Measurements from ENCODE around the gene KMT2E.
"Not testable (repeated sequence)": the region's sequence is repeated elsewhere in the genome, so short reads cannot be mapped to it uniquely, and the experiment has no call there.

KMT2E gene

DNA sequence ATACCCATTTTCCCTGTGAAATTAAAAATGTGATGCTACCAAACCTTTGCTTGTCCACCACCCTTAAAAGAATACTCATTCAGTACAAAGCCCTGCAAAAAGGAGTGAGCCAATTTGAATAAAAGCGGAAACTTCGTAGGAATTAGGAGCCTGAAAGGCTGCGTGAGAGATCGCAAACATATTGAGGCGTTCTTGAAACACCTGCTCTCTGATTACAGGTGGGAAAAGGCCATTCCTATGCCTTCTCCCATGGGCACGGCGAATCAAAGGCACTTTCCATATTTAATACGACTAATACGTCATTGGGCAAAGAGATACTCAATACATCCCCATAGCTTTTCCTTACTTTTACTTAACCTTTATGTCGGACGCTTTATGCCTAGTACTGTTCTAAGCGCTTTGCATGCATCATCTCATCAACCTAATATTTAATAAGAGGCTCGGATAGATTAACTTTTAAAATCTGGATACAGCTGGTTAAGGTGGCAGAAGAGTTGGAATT, 30.9 kb upstream of the KMT2E start:
- no peak for DNase-seq (ENCODE audit: low read depth)

DNA sequence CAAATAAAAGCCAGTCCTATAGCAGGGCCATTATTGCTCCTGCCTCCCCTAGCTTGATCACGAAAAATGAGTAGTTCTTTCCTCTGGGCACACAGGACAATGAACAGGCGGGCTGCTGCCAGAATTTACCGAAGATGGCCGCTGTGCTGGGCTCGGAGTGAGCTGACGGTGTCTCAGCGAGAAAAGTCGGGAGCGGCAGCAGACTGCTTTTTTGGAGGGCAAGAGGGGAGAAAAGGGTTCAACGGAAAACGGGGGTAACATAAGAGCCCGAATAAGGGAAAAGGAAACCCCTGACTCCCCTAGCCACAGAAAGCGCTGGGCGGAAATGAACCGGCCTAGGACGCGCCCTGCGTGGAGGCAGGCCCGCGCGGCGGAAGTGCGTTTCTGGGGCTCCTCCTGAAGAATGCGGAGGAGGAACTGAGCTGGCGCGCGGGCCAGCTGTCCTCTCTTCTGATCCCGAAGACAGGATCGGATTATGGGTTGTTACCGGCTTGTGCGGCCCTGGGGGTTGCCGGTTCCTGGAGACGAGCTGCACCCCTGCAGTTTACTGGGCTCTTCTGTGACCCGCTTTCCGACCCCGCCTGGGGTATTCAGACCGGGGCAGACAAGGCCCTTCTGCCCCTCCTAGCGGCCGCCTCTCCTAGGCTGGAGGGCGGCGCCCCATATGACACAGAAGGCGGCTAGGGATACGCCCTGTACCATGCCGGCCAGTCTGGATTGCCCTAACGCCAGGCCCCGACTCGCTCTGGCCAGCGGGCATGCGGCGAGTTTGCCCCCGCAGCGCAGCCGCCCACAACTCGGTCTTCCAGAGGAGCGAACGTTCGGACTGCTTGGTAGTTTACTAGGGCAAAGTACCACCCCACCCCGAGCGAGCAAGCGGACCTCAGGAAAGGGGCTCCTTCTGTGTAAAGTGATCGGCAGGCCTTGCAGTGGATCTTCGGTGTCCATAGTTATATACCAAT, 30.1 kb upstream of the KMT2E start:
- DNase-seq (ENCODE audit: low read depth), result peak; percentile 88

DNA sequence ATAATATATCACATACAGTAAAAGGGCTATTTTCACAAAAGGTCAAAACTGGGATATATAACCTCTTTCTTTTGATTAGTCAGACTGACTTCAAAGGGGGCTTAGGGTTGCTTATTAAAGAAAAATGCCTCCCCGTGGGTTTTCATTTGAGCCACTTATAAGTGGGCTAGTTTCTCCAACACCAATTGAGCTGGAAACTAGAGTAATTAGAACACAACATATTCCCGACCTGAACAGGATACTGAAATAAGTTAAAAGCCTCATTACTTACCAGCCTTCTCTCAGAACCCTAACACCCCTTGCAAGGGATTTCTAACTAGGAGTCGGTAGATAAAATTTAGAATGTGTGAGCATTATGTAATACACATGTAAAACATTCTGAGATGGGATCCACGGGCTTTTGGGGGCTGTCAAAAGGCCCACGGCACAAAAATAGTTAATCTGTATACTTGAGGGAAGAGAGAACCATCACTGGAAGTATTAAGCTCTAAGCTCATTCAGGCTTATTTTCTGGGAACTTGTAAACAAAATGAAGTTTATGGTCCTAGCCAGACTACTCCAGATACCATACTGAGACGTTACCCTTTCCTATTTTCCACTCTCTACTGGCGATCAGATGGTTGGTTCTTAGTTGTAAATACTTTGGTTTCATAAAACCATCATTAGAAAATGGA, 29.3 kb upstream of the KMT2E start:
- DNase-seq (ENCODE audit: low read depth), result no peak

DNA sequence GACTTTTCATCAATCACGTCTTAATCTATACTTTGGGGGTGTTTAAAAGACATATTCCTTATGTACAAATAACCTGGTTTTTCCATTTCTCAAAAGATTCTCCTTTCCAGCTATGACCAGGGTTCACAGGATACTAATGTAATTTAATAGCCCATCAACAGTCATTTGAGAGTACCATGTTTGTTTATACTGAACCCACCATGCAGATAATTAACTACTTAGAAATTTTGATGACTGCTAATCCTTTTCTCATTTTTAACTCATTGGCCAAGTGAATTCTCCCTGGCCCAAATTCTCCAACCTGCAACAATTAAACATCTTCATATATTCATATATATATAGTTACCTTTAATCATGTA, 28.8 kb upstream of the KMT2E start:
- no peak for DNase-seq (ENCODE audit: low read depth)

DNA sequence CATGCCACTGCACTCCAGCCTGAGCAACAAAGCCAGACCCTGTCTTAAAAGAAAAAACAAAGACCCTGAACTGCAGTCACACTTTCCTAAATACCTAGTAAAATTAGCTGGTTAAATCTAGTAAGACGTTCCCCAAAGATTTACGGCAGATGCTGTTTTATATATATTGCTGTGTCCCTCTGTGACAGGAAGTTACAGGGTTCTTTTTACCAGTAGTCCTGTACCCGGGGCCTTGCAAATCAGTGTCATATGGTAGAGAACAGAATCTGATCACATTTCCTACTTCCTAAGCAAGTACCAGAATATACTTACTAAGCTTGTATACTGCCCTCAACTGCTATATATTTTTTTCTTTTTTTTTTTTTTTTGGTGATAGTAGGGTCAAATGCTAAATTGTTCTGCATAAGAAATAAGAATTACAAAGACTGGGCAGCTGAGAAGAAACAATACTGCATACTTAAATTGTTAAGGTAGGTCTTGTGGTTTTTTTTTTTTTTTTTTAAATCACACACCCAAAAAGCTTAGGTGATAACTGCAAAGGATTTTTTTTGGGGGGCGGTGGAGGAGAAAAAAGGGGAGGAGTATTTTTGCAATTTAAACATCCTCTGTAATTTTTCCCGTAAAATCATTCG, 27.3 kb upstream of the KMT2E start:
- no peak for DNase-seq (ENCODE audit: low read depth)

DNA sequence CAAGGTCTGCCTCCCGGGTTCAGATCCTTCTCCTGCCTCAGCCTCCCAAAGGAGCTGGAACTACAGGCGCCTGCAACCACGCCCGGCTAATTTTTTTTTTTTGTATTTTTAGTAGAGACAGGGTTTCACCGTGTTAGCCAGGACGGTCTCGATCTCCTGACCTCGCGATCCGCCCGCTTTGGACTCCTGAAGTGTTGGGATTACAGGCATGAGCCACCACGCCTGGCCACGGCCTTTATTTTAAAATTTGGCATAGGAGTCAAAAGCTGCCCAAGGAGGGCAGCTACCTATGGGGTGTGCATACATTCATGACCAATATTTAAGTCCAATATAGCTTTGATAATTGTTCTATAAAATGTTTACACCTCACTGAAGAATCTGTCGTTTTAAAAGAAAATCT, 26.6 kb upstream of the KMT2E start:
- not testable (repeated sequence) for DNase-seq (ENCODE audit: low read depth)

DNA sequence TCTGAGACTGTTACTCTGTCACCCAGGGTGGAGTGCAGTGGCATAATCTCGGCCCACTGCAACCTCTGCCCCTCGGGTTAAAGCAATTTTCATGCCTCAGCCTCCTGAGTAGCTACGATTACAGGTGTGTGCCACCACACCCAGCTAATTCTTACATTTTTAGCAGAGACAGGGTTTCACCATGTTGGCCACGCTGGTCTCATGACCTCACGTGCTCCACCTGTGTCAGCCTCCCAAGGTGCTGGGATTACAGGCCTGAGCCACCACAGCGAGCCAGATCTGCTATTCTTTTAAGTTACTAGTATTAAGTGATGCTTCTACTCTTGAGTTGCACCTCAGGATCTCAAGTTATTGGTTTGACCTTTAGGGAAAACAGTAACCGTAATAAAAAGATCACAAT, 23.0 kb upstream of the KMT2E start:
- DNase-seq (ENCODE audit: low read depth), result no peak

DNA sequence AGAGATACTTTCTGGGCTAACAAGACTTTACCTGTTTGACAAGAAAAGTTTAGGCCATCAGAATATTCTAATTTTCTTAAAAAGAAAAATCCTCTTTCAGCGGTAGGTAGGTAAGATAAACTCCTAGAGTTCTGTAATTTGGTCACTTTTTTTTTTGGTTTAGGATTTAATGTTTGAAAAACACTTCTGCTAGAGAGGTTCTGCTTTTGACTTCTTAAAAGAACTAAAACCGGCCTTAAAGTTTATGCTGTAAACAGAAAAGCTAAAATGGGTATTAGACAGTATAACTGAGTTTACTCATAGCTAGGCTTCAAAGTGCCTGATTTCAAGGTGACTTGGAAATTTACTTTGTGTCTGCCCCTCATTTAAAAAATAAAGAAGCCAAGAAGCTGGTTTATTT, 21.7 kb upstream of the KMT2E start:
- no peak for DNase-seq (ENCODE audit: low read depth)

DNA sequence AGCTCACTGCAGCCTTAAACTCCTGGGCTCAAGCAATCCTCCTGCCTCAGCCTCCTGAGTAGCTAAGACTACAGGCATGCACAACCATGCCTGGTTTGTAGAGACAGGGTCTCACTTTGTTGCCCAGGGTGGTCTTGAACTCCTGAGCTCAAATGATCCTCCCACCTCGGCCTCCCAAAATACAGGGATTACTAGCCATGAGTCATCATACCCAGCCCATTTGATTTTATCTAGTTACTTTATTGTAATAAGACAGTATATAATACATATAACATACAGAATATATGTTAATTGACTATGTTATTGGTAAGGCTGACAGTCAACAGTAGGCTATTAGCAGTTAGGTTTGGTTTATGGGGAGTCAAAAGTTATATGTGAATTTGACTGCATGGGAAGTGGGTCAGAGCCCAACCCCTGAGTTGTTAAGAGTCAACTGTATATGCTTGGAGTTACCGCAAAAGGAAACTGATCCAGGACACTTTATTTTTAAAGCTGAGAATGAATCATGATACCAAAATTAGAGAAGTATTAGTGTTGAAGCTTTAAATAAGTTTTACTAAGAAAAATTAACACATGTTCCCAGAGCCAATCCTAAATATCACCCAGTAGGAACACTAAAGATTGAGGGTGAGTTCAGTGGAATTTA, 20.7 kb upstream of the KMT2E start:
- no peak for DNase-seq (ENCODE audit: low read depth)

DNA sequence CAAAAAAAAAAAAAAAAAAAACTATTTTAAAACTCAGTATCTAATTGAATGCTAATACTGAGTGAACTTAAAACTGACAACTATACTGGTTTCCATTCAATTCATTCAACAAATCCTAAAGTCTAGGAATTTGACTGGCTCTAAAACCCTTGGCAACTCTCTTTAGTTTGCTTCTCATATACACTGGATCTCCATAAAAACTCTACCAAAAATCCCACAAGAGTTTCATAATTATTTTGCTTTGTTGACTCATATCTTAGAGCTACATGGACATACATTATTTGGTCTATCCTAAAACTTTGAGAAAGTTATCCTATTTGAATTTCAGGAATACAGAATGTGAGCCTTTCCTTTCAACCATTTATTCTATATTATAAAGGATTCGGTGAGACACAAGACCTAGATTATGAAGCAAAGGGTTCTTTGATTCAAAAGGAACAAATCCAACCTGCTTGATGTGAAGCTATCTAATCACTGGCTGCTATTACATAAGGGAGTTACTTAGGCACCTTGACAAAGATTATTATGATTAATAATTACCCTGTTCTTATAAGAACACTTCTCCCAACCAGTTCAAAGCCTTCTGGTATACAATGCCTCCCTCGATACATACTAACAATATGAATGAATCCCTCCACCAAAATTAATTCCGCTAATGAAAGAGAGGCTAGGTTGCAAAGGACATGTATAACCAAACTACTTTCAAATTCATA, 15.8 kb upstream of the KMT2E start:
- DNase-seq (ENCODE audit: low read depth), result no peak

DNA sequence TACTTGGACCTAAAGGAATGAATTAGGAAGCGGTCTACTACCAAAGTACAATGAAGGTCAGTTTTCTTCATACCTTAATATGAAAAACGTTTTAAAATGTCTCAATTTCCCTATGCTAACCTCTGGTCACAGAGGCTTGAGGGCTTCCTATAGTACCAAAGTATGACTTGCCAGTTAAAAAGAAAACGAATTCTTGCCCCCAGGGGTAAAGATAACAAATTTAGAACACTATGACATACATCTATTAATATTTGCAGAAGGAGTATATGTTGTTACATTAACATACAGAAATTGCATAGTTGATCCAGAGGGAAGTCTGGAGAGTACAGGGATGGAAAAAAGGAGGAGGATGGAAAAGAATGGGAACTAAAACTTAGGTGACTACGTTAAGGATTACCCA, 13.8 kb upstream of the KMT2E start:
- no peak for DNase-seq (ENCODE audit: low read depth)

DNA sequence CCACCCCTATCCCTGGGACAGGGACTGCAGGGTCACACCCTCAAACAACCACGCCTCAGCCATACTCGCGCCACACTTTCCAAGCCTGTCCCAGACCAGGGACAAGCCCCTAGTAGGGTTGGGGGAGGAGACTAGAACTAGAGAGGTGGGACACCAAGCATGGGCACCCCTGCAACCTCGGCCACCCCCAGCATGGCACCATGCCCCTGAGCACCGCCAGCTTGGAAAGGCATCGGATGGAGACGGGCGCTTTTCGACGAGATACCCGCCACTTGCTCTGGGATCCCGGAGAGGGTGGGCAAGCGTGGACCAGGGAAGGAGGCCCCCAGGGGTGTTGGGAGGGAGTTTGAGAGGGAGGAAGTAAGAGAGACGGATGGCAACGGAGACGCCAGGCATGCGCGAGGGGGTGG, 13.1 kb upstream of the KMT2E start:
- no peak for DNase-seq (ENCODE audit: low read depth)

DNA sequence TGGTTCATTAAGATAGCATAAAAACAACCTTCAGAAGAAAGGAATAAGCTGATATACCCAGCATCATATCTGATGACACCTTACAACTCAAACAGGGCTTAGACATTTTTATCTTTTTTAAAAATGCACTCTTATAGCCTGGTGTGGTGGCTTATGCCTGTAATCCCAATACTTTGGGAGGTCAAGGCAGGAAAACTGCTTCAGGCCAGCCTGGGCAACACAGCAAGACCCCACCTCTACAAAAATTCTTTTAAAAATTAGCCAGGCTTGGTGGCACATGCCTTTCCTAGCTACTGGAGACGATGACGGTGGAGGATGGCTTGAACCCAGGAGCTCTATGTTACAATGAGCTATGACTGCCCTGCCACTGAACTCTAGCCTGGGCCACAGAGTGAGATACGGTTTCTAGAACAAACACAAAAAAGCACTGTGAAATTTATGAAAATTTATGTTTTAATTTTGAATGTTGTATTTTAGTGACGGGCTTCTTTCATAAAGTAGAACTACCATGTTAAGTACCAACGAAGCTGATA, 12.3 kb upstream of the KMT2E start:
- no peak for DNase-seq (ENCODE audit: low read depth)

DNA sequence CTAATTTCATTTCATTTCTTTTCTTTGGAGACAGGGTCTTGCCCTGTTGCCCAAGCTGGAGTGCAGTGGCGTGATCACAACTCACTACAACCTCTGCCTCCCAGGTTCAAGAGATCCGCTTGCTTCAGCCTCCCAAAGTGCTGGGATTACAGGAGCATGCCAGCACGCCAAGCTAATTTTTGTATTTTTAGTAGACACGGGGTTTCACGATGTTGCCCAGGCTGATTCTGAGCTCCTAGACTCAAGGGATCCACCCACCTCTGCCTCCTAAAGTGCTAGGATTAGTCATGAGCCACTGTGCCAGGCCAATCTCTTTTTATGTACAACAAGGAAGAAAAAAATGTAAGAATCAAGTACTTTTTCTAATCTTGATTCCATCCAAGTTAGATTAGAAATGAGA, 10.7 kb upstream of the KMT2E start:
- peak; percentile 83 for DNase-seq (ENCODE audit: low read depth)

DNA sequence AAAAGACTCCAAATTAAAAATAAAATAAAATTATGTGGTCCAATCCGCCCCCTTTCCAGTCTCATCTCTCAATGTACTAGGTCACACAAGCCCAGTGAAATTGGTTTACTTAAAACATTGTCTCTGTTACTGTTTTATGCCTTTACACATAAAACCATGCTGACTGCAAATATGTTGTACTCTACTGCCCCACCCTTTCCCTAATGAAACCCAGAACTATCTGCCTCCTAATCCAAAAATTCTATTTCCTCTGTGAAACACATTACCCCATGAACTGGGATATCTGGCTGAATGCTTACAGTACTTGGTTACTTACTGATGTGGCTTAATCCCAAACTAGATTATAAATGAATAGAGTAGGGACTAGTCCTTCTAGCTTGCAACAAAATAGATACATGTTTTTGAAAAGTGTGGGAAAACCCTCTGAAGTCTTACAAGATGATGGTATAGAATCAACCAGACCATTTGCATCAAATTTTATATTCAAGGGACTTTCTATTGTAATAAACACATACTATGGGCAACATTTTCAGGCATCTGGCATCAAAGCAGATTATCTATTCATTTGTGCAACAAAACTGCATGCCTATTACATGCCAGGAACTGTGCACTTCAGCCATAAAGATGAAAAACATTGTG, 10.0 kb upstream of the KMT2E start:
- no peak for DNase-seq (ENCODE audit: low read depth)

DNA sequence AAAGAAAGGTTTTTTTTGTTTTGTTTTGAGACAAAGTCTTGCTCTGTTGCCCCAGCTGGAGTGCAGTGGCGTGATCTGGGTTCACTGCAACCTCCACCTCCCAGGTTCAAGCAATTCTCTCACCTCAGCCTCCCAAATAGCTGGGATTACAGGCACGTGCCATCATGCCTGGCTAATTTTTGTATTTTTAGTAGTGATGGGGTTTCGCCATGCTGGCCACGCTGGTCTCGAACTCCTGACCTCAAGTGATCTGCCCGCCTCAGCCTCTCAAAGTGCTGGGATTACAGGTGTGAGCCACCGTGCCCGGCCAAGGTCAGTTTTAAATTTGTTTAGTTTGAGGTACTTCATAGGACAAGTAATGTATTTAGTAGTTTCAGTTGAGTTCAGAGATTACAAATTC, 9.0 kb upstream of the KMT2E start:
- DNase-seq (ENCODE audit: low read depth), result not testable (repeated sequence)

DNA sequence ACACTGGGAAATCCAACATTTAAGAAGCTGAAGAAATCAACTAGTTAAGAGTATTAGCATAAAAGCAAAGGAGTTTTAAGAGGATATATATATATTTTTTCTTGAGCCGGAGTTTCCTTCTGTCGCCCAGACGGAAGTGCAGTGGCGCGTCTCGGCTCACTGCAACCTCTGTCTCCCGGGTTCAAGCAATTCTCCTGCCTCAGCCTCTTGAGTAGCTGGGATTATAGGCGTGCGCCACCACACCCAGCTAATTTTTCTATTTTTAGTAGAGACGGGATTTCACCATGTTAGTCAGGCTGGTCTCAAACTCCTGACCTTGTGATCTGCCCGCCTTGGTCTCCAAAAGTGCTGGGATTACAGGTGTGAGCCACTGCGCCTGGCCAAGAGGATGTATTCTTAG, 8.5 kb upstream of the KMT2E start:
- not testable (repeated sequence) for DNase-seq (ENCODE audit: low read depth)

DNA sequence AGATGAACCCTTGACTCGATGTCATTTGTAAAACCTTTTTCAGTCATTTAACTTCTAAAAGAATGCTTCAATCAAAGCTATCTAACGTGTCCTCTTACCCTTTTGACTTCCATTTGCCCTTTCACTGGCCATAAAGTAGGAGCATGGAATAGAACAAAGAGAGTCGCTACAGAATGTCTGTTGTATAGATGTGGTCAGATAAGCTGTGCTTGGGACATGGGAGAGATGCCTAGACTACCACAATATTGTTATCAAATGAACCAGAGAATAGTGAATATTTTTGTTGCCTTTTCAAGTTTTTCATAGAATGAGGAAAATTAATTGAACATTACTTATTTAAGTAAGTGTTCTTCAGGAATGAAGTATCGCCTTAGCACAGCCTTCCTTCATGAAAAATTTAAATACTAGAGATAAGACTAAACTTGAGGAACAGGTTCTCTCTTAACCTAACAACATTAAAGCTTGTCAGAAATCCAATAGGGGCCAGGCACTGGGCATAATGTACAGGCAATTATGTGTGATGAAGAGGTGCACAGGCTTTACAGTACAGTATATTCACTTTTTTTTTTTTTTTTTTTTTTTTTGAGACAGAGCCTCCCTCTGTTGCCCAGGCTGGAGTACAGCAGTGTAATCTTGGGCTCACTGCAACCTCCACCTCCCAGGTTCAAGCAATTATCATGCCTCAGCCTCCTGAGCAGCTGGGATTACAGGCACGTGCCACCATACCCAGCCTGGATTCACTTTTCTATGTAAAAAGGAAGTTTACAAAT, 7.5 kb upstream of the KMT2E start:
- no peak for DNase-seq (ENCODE audit: low read depth)

DNA sequence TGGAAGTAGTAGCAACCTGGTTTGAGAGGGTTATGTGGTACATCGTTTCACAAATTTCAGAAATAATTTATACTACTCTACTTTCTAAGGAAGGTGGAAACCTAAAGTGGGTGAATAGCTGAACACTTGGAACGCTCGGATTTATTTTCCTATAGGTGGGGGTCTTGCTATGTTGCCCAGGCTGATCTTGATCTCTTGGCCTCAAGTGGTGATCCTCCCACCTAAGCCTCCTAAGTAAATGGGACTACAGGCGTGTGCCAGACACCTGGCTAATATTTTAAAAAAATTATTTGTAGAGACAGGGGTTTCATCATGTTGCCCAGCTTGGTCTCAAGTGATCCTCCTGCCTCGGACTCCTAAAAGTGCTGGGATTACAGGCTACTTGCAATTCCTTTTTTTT, 6.7 kb upstream of the KMT2E start:
- DNase-seq (ENCODE audit: low read depth), result no peak
